Astrocyte (in vitro differentiated cells and primary cell): ENCODE results near the gene PLP1. TPM values are rescaled to one million over a fixed set of nuclear protein-coding genes. Genes with fewer than 3 reads are reported as not detected.

Experiments used
- DNase-seq: peaks from one replicate; pipeline ENCODE4 v3.0.0-alpha.2; 2010; ENCODE audit warnings: low read depth
- FAIRE-seq: peaks from 2 replicates; lab custom pipeline; 2011; peaks lifted over from hg19 to GRCh38; lab: Jason Lieb, UNC
- H2AFZ ChIP-seq: 2 replicates; pipeline ENCODE4 v1.6.0; 2012; ENCODE audit warnings: low read depth, low read length, inconsistent platforms
- H3K27ac ChIP-seq: 2 replicates; pipeline ENCODE4 v1.5.1; 2011; ENCODE audit warnings: low read depth, low read length, inconsistent platforms
- H3K27me3 ChIP-seq: 2 replicates; pipeline ENCODE4 v1.6.0; 2011; ENCODE audit warnings: low read length, inconsistent platforms; ENCODE audit not compliant: insufficient read depth
- H3K36me3 ChIP-seq: 2 replicates; pipeline ENCODE4 v1.5.1; 2011; ENCODE audit warnings: low read length, inconsistent platforms; ENCODE audit not compliant: insufficient read depth
- H3K4me1 ChIP-seq: 2 replicates; pipeline ENCODE4 v1.5.1; 2011; ENCODE audit warnings: low read length, inconsistent platforms; ENCODE audit not compliant: insufficient read depth
- H3K4me2 ChIP-seq: 2 replicates; pipeline ENCODE4 v1.6.0; 2012; ENCODE audit warnings: low read length, inconsistent platforms
- H3K4me3 ChIP-seq: 2 replicates; pipeline ENCODE4 v1.5.1; 2011; ENCODE audit warnings: low read depth, mild to moderate bottlenecking, low read length, inconsistent platforms; ENCODE audit not compliant: insufficient read depth
- H3K79me2 ChIP-seq: 2 replicates; pipeline ENCODE4 v1.6.0; 2012; ENCODE audit warnings: mild to moderate bottlenecking, low read length, inconsistent platforms; ENCODE audit not compliant: insufficient read depth
- H3K9ac ChIP-seq: 2 replicates; pipeline ENCODE4 v1.6.0; 2012; ENCODE audit warnings: mild to moderate bottlenecking, low read length, inconsistent platforms
- H3K9me3 ChIP-seq: 2 replicates; pipeline ENCODE4 v1.5.1; 2012; ENCODE audit warnings: low read depth, mild to moderate bottlenecking, low read length, inconsistent platforms; ENCODE audit not compliant: insufficient read depth
- H4K20me1 ChIP-seq: 2 replicates; pipeline ENCODE4 v1.6.0; 2012; ENCODE audit warnings: low read length, inconsistent platforms; ENCODE audit not compliant: insufficient read depth
- H3K27ac Mint-ChIP-seq: one replicate; pipeline ENCODE4 v1.8.0; 2021; ENCODE audit warnings: mild to moderate bottlenecking, mixed read lengths; ENCODE audit not compliant: unreplicated experiment
- H3K27me3 Mint-ChIP-seq: one replicate; pipeline ENCODE4 v1.8.0; 2021; ENCODE audit warnings: low read depth, mixed read lengths; ENCODE audit not compliant: unreplicated experiment
- H3K36me3 Mint-ChIP-seq: one replicate; pipeline ENCODE4 v1.8.0; 2021; ENCODE audit warnings: low read depth, mixed read lengths; ENCODE audit not compliant: unreplicated experiment
- H3K4me1 Mint-ChIP-seq: one replicate; pipeline ENCODE4 v1.8.0; 2021; ENCODE audit warnings: low read depth, mixed read lengths; ENCODE audit not compliant: unreplicated experiment
- H3K4me3 Mint-ChIP-seq: one replicate; pipeline ENCODE4 v1.8.0; 2021; ENCODE audit warnings: mild to moderate bottlenecking, moderate library complexity, mixed read lengths; ENCODE audit not compliant: unreplicated experiment
- H3K9me3 Mint-ChIP-seq: one replicate; pipeline ENCODE4 v1.8.0; 2021; ENCODE audit warnings: mild to moderate bottlenecking, mixed read lengths; ENCODE audit not compliant: unreplicated experiment
- EZH2 ChIP-seq: IDR thresholded peaks from 2 replicates; pipeline ENCODE4 v1.6.1; 2012; ENCODE audit warnings: mild to moderate bottlenecking, low read length, inconsistent platforms; ENCODE audit not compliant: insufficient read depth
- total RNA-seq: library from RNA; stranded (reverse); gene quantifications from 2 replicates; pipeline ENCODE4 v1.2.1, GENCODE V29; 2021
- TF ChIP-seq, protein P1 (sequence below): IDR thresholded peaks from 2 replicates; pipeline ENCODE4 v1.5.1; 2011; ENCODE audit warnings: low read depth, mild to moderate bottlenecking, inconsistent platforms, low read length, moderate library complexity; ENCODE audit not compliant: insufficient read depth

Gene PLP1
- total RNA-seq, 1 donor from 2014 or later, result 5.2 TPM

GRCh38 chrX:103823591-103823990, 47.0 kb downstream of the PLP1 start:
- H2AFZ ChIP-seq, result no peak overlapping the region
- peaks cover 11% of the 10 kb centered on the region for H3K4me1 Mint-ChIP-seq
- peak overlapping the region; percentile 82 for H3K27ac Mint-ChIP-seq
- no peak overlapping the region for H3K4me3 ChIP-seq
- no peaks in the 10 kb centered on the region for H3K4me1 ChIP-seq
- peak overlapping the region; percentile 10 for H3K4me2 ChIP-seq
- no peaks in the 10 kb centered on the region for H3K27me3 ChIP-seq
- TF ChIP-seq, protein P1, sequence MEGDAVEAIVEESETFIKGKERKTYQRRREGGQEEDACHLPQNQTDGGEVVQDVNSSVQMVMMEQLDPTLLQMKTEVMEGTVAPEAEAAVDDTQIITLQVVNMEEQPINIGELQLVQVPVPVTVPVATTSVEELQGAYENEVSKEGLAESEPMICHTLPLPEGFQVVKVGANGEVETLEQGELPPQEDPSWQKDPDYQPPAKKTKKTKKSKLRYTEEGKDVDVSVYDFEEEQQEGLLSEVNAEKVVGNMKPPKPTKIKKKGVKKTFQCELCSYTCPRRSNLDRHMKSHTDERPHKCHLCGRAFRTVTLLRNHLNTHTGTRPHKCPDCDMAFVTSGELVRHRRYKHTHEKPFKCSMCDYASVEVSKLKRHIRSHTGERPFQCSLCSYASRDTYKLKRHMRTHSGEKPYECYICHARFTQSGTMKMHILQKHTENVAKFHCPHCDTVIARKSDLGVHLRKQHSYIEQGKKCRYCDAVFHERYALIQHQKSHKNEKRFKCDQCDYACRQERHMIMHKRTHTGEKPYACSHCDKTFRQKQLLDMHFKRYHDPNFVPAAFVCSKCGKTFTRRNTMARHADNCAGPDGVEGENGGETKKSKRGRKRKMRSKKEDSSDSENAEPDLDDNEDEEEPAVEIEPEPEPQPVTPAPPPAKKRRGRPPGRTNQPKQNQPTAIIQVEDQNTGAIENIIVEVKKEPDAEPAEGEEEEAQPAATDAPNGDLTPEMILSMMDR, result no peak
- TF ChIP-seq EZH2, result no peak
- H3K36me3 Mint-ChIP-seq, result no peaks in the 10 kb centered on the region
- no peaks in the 10 kb centered on the region for H3K36me3 ChIP-seq
- no peaks in the 10 kb centered on the region for H4K20me1 ChIP-seq
- no peaks in the 10 kb centered on the region for H3K9me3 ChIP-seq
- no peak overlapping the region for H3K9ac ChIP-seq
- no peaks in the 10 kb centered on the region for H3K79me2 ChIP-seq
- H3K9me3 Mint-ChIP-seq, result no peaks in the 10 kb centered on the region
- H3K27me3 Mint-ChIP-seq, result no peaks in the 10 kb centered on the region
- H3K4me3 Mint-ChIP-seq, result no peak overlapping the region
- peak; percentile 26 for DNase-seq
- FAIRE-seq, result peak; percentile 59
- no peak overlapping the region for H3K27ac ChIP-seq

GRCh38 chrX:103825881-103826280, 49.2 kb downstream of the PLP1 start:
- TF ChIP-seq EZH2, result no peak
- Mint-ChIP-seq H3K27me3 (no peaks in the 10 kb centered on the region), H3K27ac (no peak overlapping the region), H3K4me1 (peaks cover 12% of the 10 kb centered on the region), H3K36me3 (no peaks in the 10 kb centered on the region), H3K9me3 (no peaks in the 10 kb centered on the region), H3K4me3 (no peak overlapping the region)
- Histone ChIP-seq H3K4me3 (no peak overlapping the region), H4K20me1 (no peaks in the 10 kb centered on the region), H3K4me1 (no peaks in the 10 kb centered on the region), H3K27ac (no peak overlapping the region), H3K9me3 (no peaks in the 10 kb centered on the region), H3K9ac (no peak overlapping the region), H3K36me3 (no peaks in the 10 kb centered on the region), H3K79me2 (no peaks in the 10 kb centered on the region), H2AFZ (no peak overlapping the region), H3K27me3 (no peaks in the 10 kb centered on the region), H3K4me2 (no peak overlapping the region)
- DNase-seq, result no peak
- peak; percentile 26 for FAIRE-seq

DNA sequence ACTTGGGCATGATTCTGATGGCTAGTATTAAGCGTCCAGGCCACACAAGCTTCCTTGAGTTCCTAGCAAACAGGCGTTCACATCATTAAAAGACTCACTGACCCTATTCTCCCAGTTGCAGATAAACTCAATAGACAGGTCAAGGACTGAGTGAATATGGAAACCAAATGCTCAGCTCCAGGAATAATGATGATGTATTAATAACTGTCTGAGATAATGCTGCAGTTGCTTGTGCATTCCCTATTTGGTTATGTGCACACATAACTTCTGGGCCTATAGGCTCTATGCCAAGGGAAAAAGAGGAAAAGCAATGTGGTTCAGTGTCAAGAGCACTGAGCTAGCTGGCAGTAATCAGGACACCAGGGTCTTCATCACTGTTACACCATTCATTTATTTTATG, 51.9 kb downstream of the PLP1 start:
- no peaks in the 10 kb centered on the region for H3K9me3 Mint-ChIP-seq
- H3K27me3 Mint-ChIP-seq, result no peaks in the 10 kb centered on the region
- Histone ChIP-seq H2AFZ (no peak overlapping the region), H4K20me1 (no peaks in the 10 kb centered on the region), H3K4me3 (no peak overlapping the region), H3K4me2 (no peak overlapping the region), H3K27ac (no peak overlapping the region), H3K9me3 (no peaks in the 10 kb centered on the region), H3K27me3 (no peaks in the 10 kb centered on the region), H3K36me3 (no peaks in the 10 kb centered on the region), H3K4me1 (no peaks in the 10 kb centered on the region), H3K79me2 (no peaks in the 10 kb centered on the region), H3K9ac (no peak overlapping the region)
- H3K4me1 Mint-ChIP-seq, result peaks cover 8% of the 10 kb centered on the region
- FAIRE-seq, result peak; percentile 83
- DNase-seq, result no peak
- no peak overlapping the region for H3K27ac Mint-ChIP-seq
- H3K4me3 Mint-ChIP-seq, result no peak overlapping the region
- TF ChIP-seq EZH2, result no peak
- TF ChIP-seq, protein P1, result no peak
- no peaks in the 10 kb centered on the region for H3K36me3 Mint-ChIP-seq
